Suppressor macrophage treated with lipopolysaccharide for 1 hour (primary cell): ENCODE data around the gene DOCK4.

Experiments
- DNase-seq, 3 donors: peaks; one replicate each; pipeline ENCODE4 v3.0.0-alpha.2; 2020 to 2022

Gene DOCK4

GRCh38 chr7:111710839-111711380 lies 495.3 kb downstream of the DOCK4 start:
- no peak for DNase-seq

- no peak for DNase-seq
Observed at GRCh38 chr7:111708072-111708471, 498.1 kb downstream of the DOCK4 start.

- DNase-seq: no peak
Observed at GRCh38 chr7:111705807-111706206, 500.4 kb downstream of the DOCK4 start.

- DNase-seq: no peak
Observed at GRCh38 chr7:111697771-111698170, 508.4 kb downstream of the DOCK4 start.

GRCh38 chr7:111694376-111694775 lies 511.8 kb downstream of the DOCK4 start:
- no peak for DNase-seq

- no peak for DNase-seq
Observed at GRCh38 chr7:111690364-111691111, 515.7 kb downstream of the DOCK4 start.

- DNase-seq: no peak
Observed at GRCh38 chr7:111685349-111685748, 520.9 kb downstream of the DOCK4 start.

- no peak for DNase-seq
Observed at GRCh38 chr7:111682588-111683340, 523.4 kb downstream of the DOCK4 start.

GRCh38 chr7:111681242-111681641 lies 525.0 kb downstream of the DOCK4 start:
- DNase-seq: no peak

GRCh38 chr7:111678986-111679385 lies 527.2 kb downstream of the DOCK4 start:
- no peak for DNase-seq

- no peak for DNase-seq
Observed at GRCh38 chr7:111678281-111678680, 527.9 kb downstream of the DOCK4 start.

GRCh38 chr7:111677848-111678247 lies 528.4 kb downstream of the DOCK4 start:
- DNase-seq: no peak

GRCh38 chr7:111676811-111677210 lies 529.4 kb downstream of the DOCK4 start:
- DNase-seq: no peak
